GM18519 (cell line): ENCODE results near the gene ABCF3.

Experiments used
- ATAC-seq: cut with Tn5 transposase; IDR thresholded peaks from one replicate; pipeline ENCODE4 v1.9.1; 2021; ENCODE audit warnings: mild to moderate bottlenecking, moderate library complexity; ENCODE audit not compliant: unreplicated experiment, low FRiP score

ABCF3 gene

GRCh38 chr3:184229394-184230080 is 43.5 kb downstream of the ABCF3 start, which contains the start of gene VWA5B2:
Gene VWA5B2 (plus strand): TSS chr3:184229585. CDS start chr3:184230529, 944 bp downstream.
- ATAC-seq: no peak

GRCh38 chr3:184230081-184230602 is 44.1 kb downstream of the ABCF3 start:
- no peak for ATAC-seq

DNA sequence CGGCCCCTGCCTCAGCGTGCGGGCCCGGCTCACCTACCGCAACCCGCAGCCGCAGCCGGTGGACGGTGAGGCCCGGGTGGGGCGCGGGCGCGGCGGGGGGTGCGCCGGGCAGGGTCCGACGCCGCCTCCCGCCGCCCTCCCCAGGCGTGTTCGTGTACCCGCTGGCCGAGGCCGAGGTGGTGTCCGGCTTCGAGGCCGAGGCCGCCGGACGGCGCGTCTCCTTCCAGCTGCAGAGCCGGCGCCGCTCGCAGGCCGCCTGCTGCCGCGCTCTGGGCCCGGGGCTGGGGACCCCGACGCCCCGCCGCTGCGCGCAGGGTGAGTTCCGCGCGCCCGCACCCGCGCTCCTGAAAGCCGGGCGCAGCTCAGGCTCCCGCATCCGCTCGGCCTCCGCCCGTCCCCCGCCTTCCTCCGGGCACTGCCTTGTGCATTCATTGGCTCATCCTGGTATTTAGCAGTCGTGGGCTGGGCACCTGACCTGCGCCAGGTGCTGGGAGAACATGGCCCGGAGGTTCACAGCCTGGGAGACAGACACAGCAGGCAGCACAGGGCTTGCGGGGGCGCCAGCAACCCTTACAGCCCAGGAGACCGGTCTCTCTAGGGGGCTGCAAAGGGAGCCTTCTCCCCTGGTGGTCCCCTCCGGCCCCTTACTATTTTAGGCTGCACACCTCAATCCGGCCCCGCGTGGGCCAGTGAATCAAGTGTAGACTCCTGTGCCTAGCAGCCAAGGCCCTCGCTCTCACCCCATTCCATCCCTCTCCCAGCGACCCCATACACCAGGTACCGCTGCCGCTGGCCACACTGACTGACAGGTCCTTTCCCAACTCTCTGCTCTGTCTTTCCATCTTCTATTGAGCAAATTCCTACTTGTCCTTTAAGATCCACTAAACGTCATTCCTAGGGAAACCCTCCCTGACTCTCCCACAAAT is 44.9 kb downstream of the ABCF3 start:
- no peak for ATAC-seq

- ATAC-seq: no peak
Measured at GRCh38 chr3:184231671-184232070, 45.7 kb downstream of the ABCF3 start.

GRCh38 chr3:184233127-184233843 is 47.3 kb downstream of the ABCF3 start:
- ATAC-seq: no peak

- ATAC-seq: no peak
Measured at GRCh38 chr3:184234224-184234623, 48.2 kb downstream of the ABCF3 start.

GRCh38 chr3:184234671-184235380 is 48.8 kb downstream of the ABCF3 start:
- ATAC-seq: no peak

- ATAC-seq: no peak
Measured at GRCh38 chr3:184235381-184236032, 49.5 kb downstream of the ABCF3 start.

- no peak for ATAC-seq
Measured at GRCh38 chr3:184236033-184236410, 50.0 kb downstream of the ABCF3 start.

- no peak for ATAC-seq
Measured at GRCh38 chr3:184236636-184237035, 50.6 kb downstream of the ABCF3 start.

DNA sequence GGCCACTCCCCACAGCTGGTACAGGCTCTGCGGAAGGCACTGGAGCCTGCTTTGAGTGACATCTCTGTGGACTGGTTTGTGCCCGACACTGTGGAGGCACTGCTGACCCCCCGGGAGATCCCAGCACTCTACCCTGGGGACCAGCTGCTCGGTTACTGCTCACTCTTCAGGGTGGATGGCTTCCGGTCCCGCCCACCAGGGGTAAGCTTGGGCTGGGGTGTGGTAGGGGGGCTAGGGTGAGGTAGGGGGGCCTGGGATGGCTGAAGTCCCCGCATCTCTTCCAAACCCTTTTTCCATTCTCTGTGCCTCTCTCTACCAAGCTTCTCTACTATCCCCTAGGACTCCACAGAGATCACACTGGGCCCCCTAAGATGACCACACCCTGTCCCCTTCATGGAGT is 51.2 kb downstream of the ABCF3 start:
- no peak for ATAC-seq

DNA sequence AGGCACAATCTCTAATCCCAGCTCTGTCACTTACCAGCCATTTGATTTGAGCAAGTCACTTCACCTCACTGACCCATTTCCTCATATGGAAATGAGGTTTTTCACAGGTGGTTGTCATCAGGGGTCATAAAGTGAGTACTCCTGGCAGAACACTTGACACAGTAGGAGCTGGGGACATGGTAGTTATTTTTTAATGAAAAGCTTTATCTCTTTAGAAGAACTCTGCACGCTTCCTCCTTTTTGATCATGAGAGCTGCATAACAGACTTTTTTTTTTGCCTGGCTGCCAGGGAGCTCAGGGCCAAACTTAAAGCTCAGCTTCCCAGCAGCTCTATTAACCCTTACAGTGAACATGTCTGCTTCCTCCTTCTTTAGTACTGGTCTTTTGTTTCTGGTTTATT is 51.8 kb downstream of the ABCF3 start:
- no peak for ATAC-seq

GRCh38 chr3:184238246-184238818 is 52.3 kb downstream of the ABCF3 start:
- no peak for ATAC-seq

DNA sequence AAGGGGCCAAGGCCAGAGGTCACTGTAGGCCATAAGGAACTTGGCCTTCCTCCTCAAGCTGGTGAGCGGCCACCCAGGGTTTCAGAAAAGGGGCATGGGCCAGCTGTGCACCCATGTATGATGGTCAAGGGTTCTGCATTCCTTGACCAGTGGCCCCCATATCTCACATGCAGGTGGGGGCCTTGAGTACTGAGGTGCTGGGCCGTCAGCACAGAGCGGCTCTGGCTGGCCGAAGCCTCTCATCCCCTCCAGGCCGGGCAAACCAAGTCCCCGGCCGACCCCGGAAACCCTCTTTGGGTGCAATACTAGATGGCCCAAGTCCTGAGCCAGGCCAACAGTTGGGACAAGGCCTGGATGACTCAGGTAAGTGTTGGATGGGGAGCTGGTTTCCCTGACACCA is 53.2 kb downstream of the ABCF3 start:
- ATAC-seq: no peak

GRCh38 chr3:184239708-184240107 is 53.7 kb downstream of the ABCF3 start:
- no peak for ATAC-seq

GRCh38 chr3:184240384-184241140 is 54.6 kb downstream of the ABCF3 start:
- ATAC-seq: no peak

GRCh38 chr3:184241141-184241446 is 55.1 kb downstream of the ABCF3 start:
- no peak for ATAC-seq

DNA sequence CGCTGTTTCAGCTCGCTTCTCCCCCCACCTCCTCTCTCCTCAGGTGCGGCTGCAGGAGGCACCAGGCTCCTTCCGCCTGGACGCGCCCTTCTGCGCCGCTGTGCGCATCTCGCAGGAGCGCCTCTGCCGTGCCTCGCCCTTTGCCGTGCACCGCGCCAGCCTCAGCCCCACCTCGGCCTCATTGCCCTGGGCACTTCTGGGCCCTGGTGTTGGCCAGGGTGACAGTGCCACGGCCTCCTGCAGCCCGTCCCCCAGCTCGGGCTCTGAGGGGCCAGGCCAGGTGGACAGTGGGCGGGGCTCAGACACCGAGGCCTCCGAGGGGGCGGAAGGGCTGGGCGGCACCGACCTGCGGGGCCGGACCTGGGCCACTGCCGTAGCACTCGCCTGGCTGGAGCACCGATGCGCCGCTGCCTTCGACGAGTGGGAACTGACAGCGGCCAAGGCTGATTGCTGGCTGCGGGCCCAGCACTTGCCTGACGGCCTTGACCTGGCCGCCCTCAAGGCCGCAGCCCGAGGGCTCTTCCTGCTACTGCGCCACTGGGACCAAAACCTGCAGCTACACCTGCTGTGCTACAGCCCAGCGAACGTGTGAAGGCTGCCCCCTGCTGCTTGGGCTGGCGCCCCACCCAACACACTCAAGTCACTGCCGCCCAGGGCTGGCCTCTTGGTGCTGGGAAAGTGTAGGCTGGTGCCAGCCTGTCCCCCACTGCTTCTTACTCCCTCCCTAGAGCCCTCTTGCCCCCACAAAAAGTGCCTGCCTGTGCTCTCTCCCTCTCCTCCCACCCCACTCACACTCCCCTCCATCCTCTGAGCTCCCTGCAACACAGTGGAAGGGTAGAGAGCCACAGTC is 55.7 kb downstream of the ABCF3 start:
- ATAC-seq: no peak
